ENCODE results near the gene CLEC4M.
"Not testable (repeated sequence)": the region's sequence is repeated elsewhere in the genome, so short reads cannot be mapped to it uniquely, and the experiment has no call there.

CLEC4M gene

DNA sequence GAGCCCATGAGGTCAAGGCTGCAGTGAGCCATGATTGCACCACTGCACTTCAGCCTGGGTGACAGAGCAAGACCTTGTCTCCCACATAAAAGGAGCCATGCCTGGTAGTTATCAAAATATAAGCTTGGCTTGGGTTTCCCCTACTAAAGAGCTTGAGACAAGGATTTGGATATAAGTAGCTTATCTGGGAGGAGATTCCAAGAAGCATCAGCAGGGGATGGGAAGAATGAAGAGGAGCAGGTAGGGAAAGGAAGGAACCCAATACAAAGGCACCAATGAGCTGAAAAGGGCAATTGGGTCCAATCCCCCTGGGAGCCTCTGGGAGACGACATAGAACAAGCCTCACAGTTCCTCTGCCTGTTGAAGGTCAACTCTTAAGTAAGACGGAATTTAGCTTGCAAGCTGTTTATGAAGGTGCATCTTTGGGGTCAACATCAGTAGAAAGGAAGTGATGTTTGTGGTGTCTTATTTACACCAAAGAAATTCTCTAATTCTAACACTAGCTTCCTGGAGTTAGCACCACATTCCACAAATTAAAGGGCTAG lies 23.8 kb upstream of the CLEC4M start:
- H3K4me1 ChIP-seq (ENCODE audit: control insufficient read depth, insufficient read depth, low read length, poor library complexity, severe bottlenecking), result no peaks in the 10 kb centered on the region
- no peaks in the 10 kb centered on the region for H3K9me3 ChIP-seq (ENCODE audit: control insufficient read depth, low read length)
- no peaks in the 10 kb centered on the region for H3K36me3 ChIP-seq (ENCODE audit: control insufficient read depth, insufficient read depth, low read length)
- no peak overlapping the region for H3K4me3 ChIP-seq (ENCODE audit: insufficient read depth, low read depth, low read length, poor library complexity, severe bottlenecking)
- H3K27ac ChIP-seq (ENCODE audit: insufficient read depth, low read length, poor library complexity, severe bottlenecking), result no peak overlapping the region
- no peaks in the 10 kb centered on the region for H3K27me3 ChIP-seq (replicated peaks; ENCODE audit: control insufficient read depth, insufficient read depth, low read length, poor library complexity, severe bottlenecking)
- no peak for DNase-seq

DNA sequence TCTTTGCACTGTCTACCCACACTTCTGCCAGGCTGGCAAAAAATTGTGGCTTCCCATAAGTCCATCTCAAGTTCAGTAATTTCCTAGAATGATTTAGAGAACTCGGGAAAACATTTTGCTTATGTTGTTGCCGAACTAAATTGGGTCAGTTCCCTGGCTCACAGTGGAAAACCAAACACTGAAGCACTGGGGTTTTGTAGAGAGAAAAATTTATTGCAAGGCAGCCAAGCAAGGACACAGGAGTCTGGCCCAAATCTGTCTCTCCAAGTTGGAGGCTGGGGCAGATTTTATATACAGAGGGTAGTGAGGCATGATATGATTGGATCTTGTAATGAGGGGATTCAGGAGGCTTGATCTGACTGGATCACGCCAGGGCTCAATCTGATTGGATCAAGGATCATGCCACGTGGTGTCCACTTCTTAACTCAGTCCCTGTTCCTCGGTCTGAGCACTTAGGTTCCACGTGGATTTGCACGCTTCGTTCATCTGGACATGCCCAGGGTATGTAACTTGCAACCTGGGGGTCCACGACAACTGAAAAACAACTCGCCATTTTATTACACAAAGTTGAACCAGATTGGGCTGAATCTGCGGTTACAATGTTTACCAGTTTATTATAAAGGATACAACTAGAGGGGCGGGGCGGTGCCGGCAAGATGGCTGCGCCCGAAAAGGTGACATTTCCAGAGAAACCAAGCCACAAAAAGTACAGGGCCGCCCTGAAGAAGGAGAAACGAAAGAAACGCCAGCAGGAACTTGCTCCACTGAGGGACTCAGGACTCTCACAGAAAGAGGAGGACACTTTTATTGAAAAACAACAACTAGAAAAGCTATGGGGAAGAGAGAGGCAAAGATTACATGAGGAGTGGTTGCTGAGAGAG lies 23.0 kb upstream of the CLEC4M start:
- DNase-seq, result no peak
- no peaks in the 10 kb centered on the region for H3K36me3 ChIP-seq (ENCODE audit: control insufficient read depth, insufficient read depth, low read length)
- no peaks in the 10 kb centered on the region for H3K4me1 ChIP-seq (ENCODE audit: control insufficient read depth, insufficient read depth, low read length, poor library complexity, severe bottlenecking)
- H3K4me3 ChIP-seq (ENCODE audit: insufficient read depth, low read depth, low read length, poor library complexity, severe bottlenecking), result no peak overlapping the region
- H3K27ac ChIP-seq (ENCODE audit: insufficient read depth, low read length, poor library complexity, severe bottlenecking), result no peak overlapping the region
- H3K27me3 ChIP-seq (replicated peaks; ENCODE audit: control insufficient read depth, insufficient read depth, low read length, poor library complexity, severe bottlenecking), result no peaks in the 10 kb centered on the region
- H3K9me3 ChIP-seq (ENCODE audit: control insufficient read depth, low read length), result no peaks in the 10 kb centered on the region

DNA sequence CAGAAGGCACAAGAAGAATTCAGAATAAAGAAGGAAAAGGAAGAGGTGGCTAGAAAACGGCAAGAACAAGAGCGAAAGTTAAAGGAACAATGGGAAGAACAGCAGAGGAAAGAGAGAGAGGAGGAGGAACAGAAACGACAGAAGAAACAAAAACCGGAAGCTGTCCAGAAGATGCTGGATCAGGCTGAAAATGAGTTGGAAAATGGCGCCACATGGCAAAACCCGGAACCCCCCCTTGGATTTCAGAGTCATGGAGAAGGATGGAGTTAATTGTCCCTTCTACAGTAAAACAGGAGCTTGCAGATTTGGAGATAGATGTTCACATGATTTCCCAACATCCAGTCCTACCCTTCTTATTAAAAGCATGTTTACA lies 22.4 kb upstream of the CLEC4M start:
- no peak overlapping the region for H3K4me3 ChIP-seq (ENCODE audit: insufficient read depth, low read depth, low read length, poor library complexity, severe bottlenecking)
- H3K27me3 ChIP-seq (replicated peaks; ENCODE audit: control insufficient read depth, insufficient read depth, low read length, poor library complexity, severe bottlenecking), result no peaks in the 10 kb centered on the region
- DNase-seq, result no peak
- H3K27ac ChIP-seq (ENCODE audit: insufficient read depth, low read length, poor library complexity, severe bottlenecking), result no peak overlapping the region
- no peaks in the 10 kb centered on the region for H3K4me1 ChIP-seq (ENCODE audit: control insufficient read depth, insufficient read depth, low read length, poor library complexity, severe bottlenecking)
- no peaks in the 10 kb centered on the region for H3K36me3 ChIP-seq (ENCODE audit: control insufficient read depth, insufficient read depth, low read length)
- no peaks in the 10 kb centered on the region for H3K9me3 ChIP-seq (ENCODE audit: control insufficient read depth, low read length)

DNA sequence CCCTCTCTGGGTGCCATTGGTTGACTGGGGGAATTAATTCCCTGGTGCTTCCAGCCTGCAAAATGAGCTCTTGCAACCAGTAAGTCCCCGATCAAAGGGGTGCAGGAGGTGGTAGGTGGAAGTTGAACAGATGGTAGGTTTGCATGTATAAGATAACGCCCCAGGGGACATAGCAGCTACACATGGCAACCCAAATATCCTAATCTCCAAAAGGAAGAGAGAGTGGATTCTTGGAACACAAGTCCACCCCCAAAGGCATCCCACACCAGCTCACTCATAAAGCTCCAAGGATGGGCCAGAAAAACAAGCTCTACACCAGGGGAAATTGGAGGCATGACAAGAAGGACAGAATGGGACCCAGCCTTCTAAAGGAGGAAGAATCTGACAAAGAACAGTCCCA lies 20.5 kb upstream of the CLEC4M start:
- no peaks in the 10 kb centered on the region for H3K4me1 ChIP-seq (ENCODE audit: control insufficient read depth, insufficient read depth, low read length, poor library complexity, severe bottlenecking)
- H3K27me3 ChIP-seq (replicated peaks; ENCODE audit: control insufficient read depth, insufficient read depth, low read length, poor library complexity, severe bottlenecking), result peaks cover 1% of the 10 kb centered on the region
- H3K36me3 ChIP-seq (ENCODE audit: control insufficient read depth, insufficient read depth, low read length), result no peaks in the 10 kb centered on the region
- no peak for DNase-seq
- H3K9me3 ChIP-seq (ENCODE audit: control insufficient read depth, low read length), result no peaks in the 10 kb centered on the region
- H3K4me3 ChIP-seq (ENCODE audit: insufficient read depth, low read depth, low read length, poor library complexity, severe bottlenecking), result no peak overlapping the region
- H3K27ac ChIP-seq (ENCODE audit: insufficient read depth, low read length, poor library complexity, severe bottlenecking), result no peak overlapping the region

DNA sequence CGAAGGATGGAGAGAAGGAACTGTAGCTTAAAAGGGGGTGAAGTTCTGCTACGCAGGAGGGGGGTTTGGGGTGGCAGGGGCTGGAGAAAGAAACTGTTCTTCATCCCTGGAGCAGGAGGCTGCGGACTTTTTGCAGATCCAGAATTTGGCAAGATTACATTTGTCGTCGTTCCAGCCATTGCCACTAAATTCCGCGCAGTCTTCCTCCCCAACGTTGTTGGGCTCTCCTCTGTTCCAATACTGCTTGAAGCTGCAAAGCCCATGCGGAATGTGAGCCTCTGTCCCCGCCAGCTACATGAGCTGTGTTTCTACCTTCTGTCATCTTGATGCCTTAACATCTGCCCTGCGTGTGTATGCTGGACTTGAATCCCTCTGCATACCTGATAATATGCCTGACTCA lies 20.1 kb upstream of the CLEC4M start:
- Histone ChIP-seq H3K36me3 (ENCODE audit: control insufficient read depth, insufficient read depth, low read length) (no peaks in the 10 kb centered on the region), H3K27ac (ENCODE audit: insufficient read depth, low read length, poor library complexity, severe bottlenecking) (no peak overlapping the region), H3K4me1 (ENCODE audit: control insufficient read depth, insufficient read depth, low read length, poor library complexity, severe bottlenecking) (no peaks in the 10 kb centered on the region), H3K9me3 (ENCODE audit: control insufficient read depth, low read length) (no peaks in the 10 kb centered on the region), H3K27me3 (replicated peaks; ENCODE audit: control insufficient read depth, insufficient read depth, low read length, poor library complexity, severe bottlenecking) (peaks cover 5% of the 10 kb centered on the region), H3K4me3 (ENCODE audit: insufficient read depth, low read depth, low read length, poor library complexity, severe bottlenecking) (no peak overlapping the region)
- no peak for DNase-seq

DNA sequence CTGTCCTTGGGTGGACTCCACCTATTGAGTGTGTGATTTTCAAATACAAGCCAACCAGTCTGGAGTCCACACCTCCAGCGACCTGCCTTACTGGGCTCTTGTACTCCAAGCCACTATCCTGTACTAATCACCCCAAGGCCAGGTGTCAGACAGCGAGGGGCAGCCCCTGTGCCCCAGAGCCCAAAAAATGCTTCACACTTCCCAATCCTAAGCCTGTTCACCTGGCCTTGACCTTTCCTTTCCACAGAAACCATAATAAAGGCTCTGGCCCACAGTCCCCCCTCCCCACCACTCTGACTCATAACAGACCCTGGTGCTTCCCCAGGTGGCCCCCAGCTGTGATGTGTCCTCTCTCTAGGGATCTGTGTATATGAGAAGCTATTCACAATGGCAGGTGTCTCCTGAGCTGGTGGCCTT lies 19.6 kb upstream of the CLEC4M start:
- DNase-seq, result no peak
- H3K36me3 ChIP-seq (ENCODE audit: control insufficient read depth, insufficient read depth, low read length), result no peaks in the 10 kb centered on the region

GRCh38 chr19:7744199-7744786 lies 18.8 kb upstream of the CLEC4M start:
- Histone ChIP-seq H3K4me1 (ENCODE audit: control insufficient read depth, insufficient read depth, low read length, poor library complexity, severe bottlenecking) (no peaks in the 10 kb centered on the region), H3K9me3 (ENCODE audit: control insufficient read depth, low read length) (no peaks in the 10 kb centered on the region), H3K27ac (ENCODE audit: insufficient read depth, low read length, poor library complexity, severe bottlenecking) (no peak overlapping the region), H3K4me3 (ENCODE audit: insufficient read depth, low read depth, low read length, poor library complexity, severe bottlenecking) (no peak overlapping the region), H3K36me3 (ENCODE audit: control insufficient read depth, insufficient read depth, low read length) (no peaks in the 10 kb centered on the region), H3K27me3 (replicated peaks; ENCODE audit: control insufficient read depth, insufficient read depth, low read length, poor library complexity, severe bottlenecking) (peaks cover 7% of the 10 kb centered on the region)
- DNase-seq, result no peak

More for the DNA sequence above, 19.6 kb upstream of the CLEC4M start:
- Histone ChIP-seq H3K4me3 (ENCODE audit: insufficient read depth, low read depth, low read length, poor library complexity, severe bottlenecking) (no peak overlapping the region), H3K27ac (ENCODE audit: insufficient read depth, low read length, poor library complexity, severe bottlenecking) (no peak overlapping the region), H3K4me1 (ENCODE audit: control insufficient read depth, insufficient read depth, low read length, poor library complexity, severe bottlenecking) (no peaks in the 10 kb centered on the region), H3K9me3 (ENCODE audit: control insufficient read depth, low read length) (no peaks in the 10 kb centered on the region), H3K27me3 (replicated peaks; ENCODE audit: control insufficient read depth, insufficient read depth, low read length, poor library complexity, severe bottlenecking) (peaks cover 7% of the 10 kb centered on the region)

- Histone ChIP-seq H3K4me3 (ENCODE audit: insufficient read depth, low read depth, low read length, poor library complexity, severe bottlenecking) (no peak overlapping the region), H3K36me3 (ENCODE audit: control insufficient read depth, insufficient read depth, low read length) (no peaks in the 10 kb centered on the region)
- DNase-seq, result no peak
These were observed 18.0 kb upstream of the CLEC4M start for GRCh38 chr19:7744871-7745650.

DNA sequence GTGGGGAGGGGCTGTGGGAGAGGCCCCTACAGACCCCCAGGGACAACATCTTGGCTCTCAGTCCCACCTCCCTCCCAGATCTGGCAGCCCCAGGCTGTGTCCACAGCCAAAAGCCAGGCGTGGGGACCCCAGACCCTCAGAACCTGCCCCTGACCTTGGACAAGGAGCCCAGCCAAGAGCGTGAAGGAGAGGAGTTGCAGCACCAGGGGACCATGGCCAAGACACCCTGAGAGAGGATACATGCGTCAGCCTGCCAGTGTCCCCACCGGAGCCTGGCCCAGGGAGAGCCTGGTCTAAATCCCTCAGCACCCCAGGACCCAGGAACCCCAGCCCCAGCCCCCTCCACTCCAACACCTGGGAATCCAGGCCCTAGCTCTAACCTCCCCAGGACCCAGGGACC lies 16.7 kb upstream of the CLEC4M start:
- not testable (repeated sequence) for H3K27me3 ChIP-seq (replicated peaks; ENCODE audit: control insufficient read depth, insufficient read depth, low read length, poor library complexity, severe bottlenecking); H3K36me3 ChIP-seq (ENCODE audit: control insufficient read depth, insufficient read depth, low read length); H3K27ac ChIP-seq (ENCODE audit: insufficient read depth, low read length, poor library complexity, severe bottlenecking); H3K4me3 ChIP-seq (ENCODE audit: insufficient read depth, low read depth, low read length, poor library complexity, severe bottlenecking); H3K9me3 ChIP-seq (ENCODE audit: control insufficient read depth, low read length); H3K4me1 ChIP-seq (ENCODE audit: control insufficient read depth, insufficient read depth, low read length, poor library complexity, severe bottlenecking); DNase-seq

More at GRCh38 chr19:7744871-7745650, 18.0 kb upstream of the CLEC4M start:
- no peaks in the 10 kb centered on the region for H3K9me3 ChIP-seq (ENCODE audit: control insufficient read depth, low read length)
- no peaks in the 10 kb centered on the region for H3K4me1 ChIP-seq (ENCODE audit: control insufficient read depth, insufficient read depth, low read length, poor library complexity, severe bottlenecking)
- no peak overlapping the region for H3K27ac ChIP-seq (ENCODE audit: insufficient read depth, low read length, poor library complexity, severe bottlenecking)
- H3K27me3 ChIP-seq (replicated peaks; ENCODE audit: control insufficient read depth, insufficient read depth, low read length, poor library complexity, severe bottlenecking), result peaks cover 7% of the 10 kb centered on the region
